ACC112 (cell line): Measurements from ENCODE around the gene KLHL29.

Source experiments
- H2AFZ ChIP-seq: fragments of 200-600 bp; sonication (generic); one replicate; pipeline ENCODE4 v1.6.0; 2017; ENCODE audit warnings: antibody characterized with exemption, low read length; ENCODE audit not compliant: unreplicated experiment
- H3K27ac ChIP-seq: fragments of 200-600 bp; sonication (generic); 2 replicates; pipeline ENCODE4 v1.5.1; 2014; ENCODE audit warnings: low read depth, mild to moderate bottlenecking, antibody characterized with exemption, low read length, moderate library complexity
- H3K27me3 ChIP-seq: fragments of 200-600 bp; sonication (generic); 2 replicates; pipeline ENCODE4 v1.6.1; 2014; ENCODE audit warnings: mild to moderate bottlenecking, antibody characterized with exemption, low read length, moderate library complexity, mixed read lengths; ENCODE audit not compliant: insufficient read depth
- H3K36me3 ChIP-seq: fragments of 200-600 bp; sonication (generic); 2 replicates; pipeline ENCODE4 v1.6.1; 2016; ENCODE audit warnings: mild to moderate bottlenecking, antibody characterized with exemption, low read length, moderate library complexity, mixed read lengths; ENCODE audit not compliant: insufficient read depth
- H3K4me1 ChIP-seq: fragments of 200-600 bp; sonication (generic); one replicate; pipeline ENCODE4 v1.6.1; 2016; ENCODE audit warnings: low read length, mixed read lengths; ENCODE audit not compliant: insufficient read depth, unreplicated experiment, control insufficient read depth
- H3K4me3 ChIP-seq: fragments of 200-600 bp; sonication (generic); 2 replicates; pipeline ENCODE4 v1.5.1; 2014; ENCODE audit warnings: mild to moderate bottlenecking, low read depth, low read length
- H3K79me2 ChIP-seq: fragments of 200-600 bp; sonication (generic); one replicate; pipeline ENCODE4 v1.6.0; 2016; ENCODE audit warnings: low read length; ENCODE audit not compliant: control insufficient read depth, unreplicated experiment, insufficient read depth

Gene KLHL29

GRCh38 chr2:23549821-23550530, 165.0 kb downstream of the KLHL29 start:
- H3K27me3 ChIP-seq = no peaks in the 10 kb centered on the region
- no peaks in the 10 kb centered on the region for H3K36me3 ChIP-seq
- H3K79me2 ChIP-seq = no peaks in the 10 kb centered on the region
- no peak overlapping the region for H3K4me3 ChIP-seq
- H2AFZ ChIP-seq = no peak overlapping the region
- no peak overlapping the region for H3K27ac ChIP-seq
- peaks cover 16% of the 10 kb centered on the region for H3K4me1 ChIP-seq

- no peak overlapping the region for H3K4me3 ChIP-seq
- H3K36me3 ChIP-seq = no peaks in the 10 kb centered on the region
- H3K4me1 ChIP-seq = peaks cover 10% of the 10 kb centered on the region
- no peak overlapping the region for H2AFZ ChIP-seq
- H3K27me3 ChIP-seq = no peaks in the 10 kb centered on the region
- no peak overlapping the region for H3K27ac ChIP-seq
- H3K79me2 ChIP-seq = no peaks in the 10 kb centered on the region
These were observed 165.6 kb downstream of the KLHL29 start for GRCh38 chr2:23550553-23550952.

- Histone ChIP-seq H3K27me3 (no peaks in the 10 kb centered on the region), H3K27ac (no peak overlapping the region), H3K79me2 (no peaks in the 10 kb centered on the region), H2AFZ (no peak overlapping the region), H3K4me3 (no peak overlapping the region), H3K36me3 (no peaks in the 10 kb centered on the region), H3K4me1 (peaks cover 5% of the 10 kb centered on the region)
These were observed 166.9 kb downstream of the KLHL29 start for GRCh38 chr2:23551875-23552274.

- Histone ChIP-seq H3K27ac (no peak overlapping the region), H3K36me3 (no peaks in the 10 kb centered on the region), H3K4me3 (no peak overlapping the region), H3K27me3 (no peaks in the 10 kb centered on the region), H2AFZ (no peak overlapping the region), H3K4me1 (peaks cover 5% of the 10 kb centered on the region), H3K79me2 (no peaks in the 10 kb centered on the region)
These were observed 168.6 kb downstream of the KLHL29 start for GRCh38 chr2:23553561-23553960.

- Histone ChIP-seq H2AFZ (no peak overlapping the region), H3K27ac (no peak overlapping the region), H3K36me3 (no peaks in the 10 kb centered on the region), H3K27me3 (no peaks in the 10 kb centered on the region), H3K79me2 (no peaks in the 10 kb centered on the region), H3K4me3 (no peak overlapping the region), H3K4me1 (peaks cover 5% of the 10 kb centered on the region)
These were observed 169.2 kb downstream of the KLHL29 start for GRCh38 chr2:23554054-23554697.

- no peaks in the 10 kb centered on the region for H3K27me3 ChIP-seq
- H3K36me3 ChIP-seq = no peaks in the 10 kb centered on the region
- H2AFZ ChIP-seq = no peak overlapping the region
- no peak overlapping the region for H3K27ac ChIP-seq
- no peaks in the 10 kb centered on the region for H3K79me2 ChIP-seq
- no peaks in the 10 kb centered on the region for H3K4me1 ChIP-seq
- H3K4me3 ChIP-seq = no peak overlapping the region
These were observed 171.0 kb downstream of the KLHL29 start for GRCh38 chr2:23555944-23556343.

- no peak overlapping the region for H2AFZ ChIP-seq
- H3K4me1 ChIP-seq = no peaks in the 10 kb centered on the region
- H3K79me2 ChIP-seq = no peaks in the 10 kb centered on the region
- H3K27ac ChIP-seq = no peak overlapping the region
- no peak overlapping the region for H3K4me3 ChIP-seq
- H3K27me3 ChIP-seq = no peaks in the 10 kb centered on the region
- H3K36me3 ChIP-seq = no peaks in the 10 kb centered on the region
These were observed 171.9 kb downstream of the KLHL29 start for GRCh38 chr2:23556929-23557328.

- Histone ChIP-seq H3K4me1 (no peaks in the 10 kb centered on the region), H3K27me3 (no peaks in the 10 kb centered on the region), H3K4me3 (no peak overlapping the region), H3K36me3 (no peaks in the 10 kb centered on the region), H3K79me2 (no peaks in the 10 kb centered on the region), H3K27ac (no peak overlapping the region), H2AFZ (no peak overlapping the region)
These were observed 172.5 kb downstream of the KLHL29 start for GRCh38 chr2:23557455-23557854.

- Histone ChIP-seq H3K4me3 (no peak overlapping the region), H2AFZ (no peak overlapping the region), H3K79me2 (no peaks in the 10 kb centered on the region), H3K4me1 (peaks cover 3% of the 10 kb centered on the region), H3K36me3 (no peaks in the 10 kb centered on the region), H3K27ac (no peak overlapping the region), H3K27me3 (no peaks in the 10 kb centered on the region)
These were observed 174.7 kb downstream of the KLHL29 start for GRCh38 chr2:23559561-23560239.

- H3K4me1 ChIP-seq = peaks cover 3% of the 10 kb centered on the region
- H3K79me2 ChIP-seq = no peaks in the 10 kb centered on the region
- no peak overlapping the region for H3K27ac ChIP-seq
- no peak overlapping the region for H2AFZ ChIP-seq
- no peaks in the 10 kb centered on the region for H3K27me3 ChIP-seq
- no peak overlapping the region for H3K4me3 ChIP-seq
- H3K36me3 ChIP-seq = no peaks in the 10 kb centered on the region
These were observed 176.1 kb downstream of the KLHL29 start for GRCh38 chr2:23561088-23561487.

GRCh38 chr2:23561544-23561943, 176.6 kb downstream of the KLHL29 start:
- Histone ChIP-seq H2AFZ (no peak overlapping the region), H3K4me1 (peaks cover 3% of the 10 kb centered on the region), H3K27ac (no peak overlapping the region), H3K27me3 (no peaks in the 10 kb centered on the region), H3K36me3 (no peaks in the 10 kb centered on the region), H3K4me3 (no peak overlapping the region), H3K79me2 (no peaks in the 10 kb centered on the region)
